Mesenchymal stem cell (in vitro differentiated cells and primary cell): ENCODE data around the gene VEGFA.

Experiments used
- DNase-seq: peaks from one replicate; pipeline ENCODE4 v3.0.0-alpha.2; 2013
- H2AFZ ChIP-seq: one replicate; pipeline ENCODE4 v1.6.1; 2013; ENCODE audit warnings: low read depth, mild to moderate bottlenecking, control low read depth, inconsistent platforms, low read length, moderate library complexity
- H2AK5ac ChIP-seq: 2 replicates; pipeline ENCODE4 v1.6.1; 2013; ENCODE audit warnings: low read length, moderate library complexity, mild to moderate bottlenecking, inconsistent platforms; ENCODE audit not compliant: severe bottlenecking
- H2BK120ac ChIP-seq: one replicate; pipeline ENCODE4 v1.6.1; 2013; ENCODE audit warnings: low read depth, mild to moderate bottlenecking, inconsistent platforms, low read length, moderate library complexity
- H2BK12ac ChIP-seq, 2 experiments: one replicate each; pipeline ENCODE4 v1.6.1; 2013; ENCODE audit warnings: inconsistent platforms in 2 of 2, low read length in 2 of 2, mild to moderate bottlenecking in 2 of 2, moderate library complexity in 2 of 2, control low read depth in 1 of 2
- H2BK15ac ChIP-seq: one replicate; pipeline ENCODE4 v1.6.1; 2013; ENCODE audit warnings: mild to moderate bottlenecking, low read depth, inconsistent platforms; ENCODE audit not compliant: poor library complexity, severe bottlenecking
- H2BK5ac ChIP-seq: 2 replicates; pipeline ENCODE4 v1.6.1; 2013; ENCODE audit warnings: low read depth, mild to moderate bottlenecking, low read length, control low read depth, inconsistent platforms; ENCODE audit not compliant: poor library complexity, severe bottlenecking
- H3K14ac ChIP-seq, 2 experiments: one replicate each; pipeline ENCODE4 v1.6.1; 2013; ENCODE audit warnings: inconsistent platforms in 2 of 2, low read length in 2 of 2, control low read depth in 1 of 2, mild to moderate bottlenecking in 1 of 2, moderate library complexity in 1 of 2
- H3K18ac ChIP-seq, 2 experiments: one replicate each; pipeline ENCODE4 v1.6.1; 2013; ENCODE audit warnings: inconsistent platforms in 2 of 2, low read length in 2 of 2, control low read depth in 1 of 2, low read depth in 1 of 2, mild to moderate bottlenecking in 1 of 2
- H3K23ac ChIP-seq, 2 experiments: one replicate each; pipeline ENCODE4 v1.6.1; 2013; ENCODE audit warnings: inconsistent platforms in 2 of 2, low read length in 2 of 2, mild to moderate bottlenecking in 2 of 2, moderate library complexity in 2 of 2, control low read depth in 1 of 2
- H3K27ac ChIP-seq: 2 replicates; pipeline ENCODE4 v1.5.1; 2013; ENCODE audit warnings: mild to moderate bottlenecking, moderate library complexity, low read length, control low read depth, inconsistent platforms; ENCODE audit not compliant: poor library complexity, severe bottlenecking
- H3K27me3 ChIP-seq, 2 experiments: 2 replicates each; pipeline versions ENCODE4 v1.6.1 to v1.7.0; 2013; ENCODE audit warnings: low read length in 2 of 2, mild to moderate bottlenecking in 2 of 2, moderate library complexity in 2 of 2, control low read depth in 1 of 2, inconsistent platforms in 1 of 2; ENCODE audit not compliant: control insufficient read depth in 1 of 2, insufficient read depth in 1 of 2
- H3K36me3 ChIP-seq, 2 experiments: 2 replicates each; pipeline versions ENCODE4 v1.6.1 to v1.7.0; 2013; ENCODE audit warnings: low read length in 2 of 2, control low read depth in 1 of 2, inconsistent platforms in 1 of 2, low read depth in 1 of 2, mild to moderate bottlenecking in 1 of 2; ENCODE audit not compliant: insufficient read depth in 2 of 2, control insufficient read depth in 1 of 2
- H3K4ac ChIP-seq, 2 experiments: one replicate each; pipeline ENCODE4 v1.6.1; 2013; ENCODE audit warnings: inconsistent platforms in 2 of 2, low read length in 2 of 2, mild to moderate bottlenecking in 2 of 2, moderate library complexity in 2 of 2, control low read depth in 1 of 2, low read depth in 1 of 2
- H3K4me1 ChIP-seq: 2 replicates; pipeline ENCODE4 v1.6.1; 2013; ENCODE audit warnings: low read depth, low read length, control low read depth; ENCODE audit not compliant: control insufficient read depth, insufficient read depth
- H3K4me2 ChIP-seq: 2 replicates; pipeline ENCODE4 v1.6.1; 2013; ENCODE audit warnings: low read length, mild to moderate bottlenecking, inconsistent platforms; ENCODE audit not compliant: poor library complexity, severe bottlenecking
- H3K4me3 ChIP-seq, 2 experiments: 2 replicates each; pipeline versions ENCODE4 v1.5.1 to v1.7.0; 2013; ENCODE audit warnings: low read length in 2 of 2, mild to moderate bottlenecking in 2 of 2, control low read depth in 1 of 2, low read depth in 1 of 2; ENCODE audit not compliant: insufficient read depth in 1 of 2
- H3K79me1 ChIP-seq: replicated peaks from 2 replicates; pipeline ENCODE4 v1.6.1; 2013; ENCODE audit warnings: mild to moderate bottlenecking, control low read depth, low read length, inconsistent platforms; ENCODE audit not compliant: poor library complexity, severe bottlenecking
- H3K9ac ChIP-seq: 2 replicates; pipeline ENCODE4 v1.7.0; 2013; ENCODE audit warnings: mild to moderate bottlenecking, low read length, moderate library complexity
- H3K9me3 ChIP-seq: 2 replicates; pipeline ENCODE4 v1.7.0; 2013; ENCODE audit warnings: mild to moderate bottlenecking, low read length; ENCODE audit not compliant: control insufficient read depth
- H4K8ac ChIP-seq: one replicate; pipeline ENCODE4 v1.6.1; 2013; ENCODE audit warnings: inconsistent platforms, mild to moderate bottlenecking, low read length, moderate library complexity
- H4K91ac ChIP-seq: one replicate; pipeline ENCODE4 v1.6.1; 2013; ENCODE audit warnings: mild to moderate bottlenecking, low read length, inconsistent platforms
- WGBS: methylation state at CpG from one replicate; pipeline ENCODE4 v1.1.7; 2013; ENCODE audit warnings: mixed read lengths; 5-methylcytosine and 5-hydroxymethylcytosine counted together

Gene VEGFA

GRCh38 chr6:43786664-43787329 is 16.8 kb downstream of the VEGFA start:
- H3K4me1 ChIP-seq = peaks cover 7% of the 10 kb centered on the region
- H2AK5ac ChIP-seq = no peak overlapping the region
- H3K18ac ChIP-seq = no peak overlapping the region
- H4K8ac ChIP-seq = no peak overlapping the region
- H3K4me2 ChIP-seq = no peak overlapping the region
- H2BK12ac ChIP-seq = no peak overlapping the region
- H3K14ac ChIP-seq = no peak overlapping the region
- H3K4ac ChIP-seq = no peak overlapping the region
- no peak overlapping the region for H4K91ac ChIP-seq
- no peak overlapping the region for H3K27ac ChIP-seq
- no peak overlapping the region for H3K4me3 ChIP-seq
- no peak overlapping the region for H2BK15ac ChIP-seq
- no peak overlapping the region for H2BK5ac ChIP-seq
- no peak for DNase-seq
- H3K9me3 ChIP-seq = no peaks in the 10 kb centered on the region
- no peaks in the 10 kb centered on the region for H3K27me3 ChIP-seq
- no peak overlapping the region for H2AFZ ChIP-seq
- H2BK120ac ChIP-seq = no peak overlapping the region
- peaks cover 45 to 52% of the 10 kb centered on the region in 2 experiments for H3K36me3 ChIP-seq
- no peak overlapping the region for H3K9ac ChIP-seq
- peaks cover 30% of the 10 kb centered on the region for H3K79me1 ChIP-seq
- H3K23ac ChIP-seq = no peak overlapping the region
- 90% methylated on average over 1 of the region's 1 CpG for WGBS

DNA sequence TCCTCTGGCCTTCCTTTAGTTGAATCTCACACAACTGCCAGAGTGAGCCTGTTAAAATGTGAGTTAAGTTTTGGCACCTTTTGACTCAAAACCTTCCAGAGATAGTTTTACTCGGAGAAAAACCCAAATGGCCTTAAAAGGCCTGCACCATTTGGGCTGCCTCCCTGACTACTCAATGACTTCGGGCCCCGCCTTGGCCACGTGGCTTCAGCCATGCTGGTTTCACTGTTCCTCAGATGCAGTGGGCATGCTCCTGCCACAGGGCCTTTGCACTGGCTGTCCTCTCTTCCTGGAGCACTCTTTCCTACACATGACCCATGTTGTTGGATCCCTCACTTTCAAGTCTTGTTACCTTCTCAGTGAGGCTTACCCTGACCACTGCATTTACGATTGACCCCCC is 18.3 kb downstream of the VEGFA start:
- Histone ChIP-seq H3K14ac (peak overlapping the region in 1 of 2 experiments; percentile 44), H2BK12ac (peak overlapping the region in 1 of 2 experiments; percentile 15), H4K8ac (no peak overlapping the region), H2BK15ac (no peak overlapping the region), H3K9me3 (no peaks in the 10 kb centered on the region), H3K27ac (no peak overlapping the region), H3K23ac (no peak overlapping the region), H2BK5ac (no peak overlapping the region), H4K91ac (peak overlapping the region; percentile 34), H3K18ac (no peak overlapping the region), H3K4ac (no peak overlapping the region), H3K27me3 (no peaks in the 10 kb centered on the region), H3K79me1 (peaks cover 17% of the 10 kb centered on the region), H3K4me3 (no peak overlapping the region), H2AFZ (no peak overlapping the region), H3K36me3 (peaks cover 30 to 37% of the 10 kb centered on the region in 2 experiments), H2BK120ac (no peak overlapping the region), H3K4me1 (no peaks in the 10 kb centered on the region), H2AK5ac (no peak overlapping the region), H3K4me2 (no peak overlapping the region), H3K9ac (no peak overlapping the region)
- 96% methylated on average over 4 of the region's 5 CpGs for WGBS
- DNase-seq = no peak

DNA sequence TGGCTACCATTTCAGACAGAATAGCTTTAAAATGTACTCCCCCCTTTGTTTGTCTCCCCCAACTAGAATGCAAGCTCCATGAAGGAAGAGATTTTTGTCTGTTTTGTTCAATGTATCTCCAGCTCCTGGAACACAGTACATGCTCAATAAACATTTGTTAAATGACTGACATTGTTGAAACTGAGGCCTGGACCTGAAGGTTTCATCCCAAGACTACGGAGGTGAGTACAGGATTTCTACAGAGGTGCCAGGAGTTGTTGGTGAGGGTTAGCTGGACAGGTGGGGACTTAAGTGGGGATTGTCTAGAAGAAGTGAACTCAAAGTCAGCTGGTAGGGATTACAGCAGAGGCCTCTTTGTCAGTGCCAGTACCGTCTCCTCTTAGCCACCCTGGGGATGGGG is 19.4 kb downstream of the VEGFA start:
- Histone ChIP-seq H2BK120ac (no peak overlapping the region), H2BK5ac (no peak overlapping the region), H3K79me1 (peaks cover 9% of the 10 kb centered on the region), H3K27me3 (no peaks in the 10 kb centered on the region), H3K23ac (no peak overlapping the region), H4K91ac (no peak overlapping the region), H3K9ac (peak overlapping the region; percentile 44), H4K8ac (no peak overlapping the region), H2BK12ac (no peak overlapping the region), H3K14ac (no peak overlapping the region), H2BK15ac (peak overlapping the region; percentile 36), H2AK5ac (no peak overlapping the region), H3K18ac (no peak overlapping the region), H3K9me3 (no peaks in the 10 kb centered on the region), H3K36me3 (peaks cover 20 to 26% of the 10 kb centered on the region in 2 experiments), H3K27ac (no peak overlapping the region), H3K4ac (no peak overlapping the region), H3K4me1 (no peaks in the 10 kb centered on the region), H2AFZ (no peak overlapping the region), H3K4me3 (no peak overlapping the region), H3K4me2 (no peak overlapping the region)
- no peak for DNase-seq
- WGBS = 99% methylated on average over 2 of the region's 2 CpGs

DNA sequence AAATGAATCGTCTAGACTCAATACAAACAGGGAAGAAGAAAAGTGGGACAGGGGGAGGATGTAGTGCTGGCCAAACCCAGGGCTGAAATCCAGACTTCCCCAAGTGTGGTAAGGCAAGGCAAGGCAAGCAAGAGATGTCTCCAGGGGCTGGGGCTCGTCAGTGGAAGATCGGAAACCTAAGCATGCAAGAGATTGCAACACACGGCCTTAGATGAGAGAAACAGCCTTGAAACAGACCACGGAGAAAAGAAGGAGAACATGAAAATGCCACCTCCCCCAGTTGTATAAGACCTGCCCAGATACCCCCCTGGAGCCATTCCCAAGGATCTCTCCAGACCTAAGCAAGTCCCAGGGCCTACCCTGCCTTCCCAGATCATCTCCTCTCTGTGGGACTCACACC is 20.0 kb downstream of the VEGFA start:
- no peak overlapping the region for H4K8ac ChIP-seq
- H2BK120ac ChIP-seq = peak overlapping the region; percentile 52
- peak overlapping the region; percentile 44 for H3K9ac ChIP-seq
- WGBS = 69% methylated on average over 5 of the region's 5 CpGs
- H2AK5ac ChIP-seq = no peak overlapping the region
- H2AFZ ChIP-seq = peak overlapping the region; percentile 57
- peak; percentile 88 for DNase-seq
- peak overlapping the region in 1 of 2 experiments; percentile 37 for H2BK12ac ChIP-seq
- no peak overlapping the region for H3K23ac ChIP-seq
- no peaks in the 10 kb centered on the region for H3K9me3 ChIP-seq
- H4K91ac ChIP-seq = peak overlapping the region; percentile 25
- H2BK5ac ChIP-seq = no peak overlapping the region
- no peak overlapping the region for H2BK15ac ChIP-seq
- peaks cover 15 to 21% of the 10 kb centered on the region in 2 experiments for H3K36me3 ChIP-seq
- H3K79me1 ChIP-seq = peaks cover 8% of the 10 kb centered on the region
- no peaks in the 10 kb centered on the region for H3K27me3 ChIP-seq
- no peak overlapping the region for H3K27ac ChIP-seq
- H3K4ac ChIP-seq = peak overlapping the region in 1 of 2 experiments; percentile 64
- no peaks in the 10 kb centered on the region for H3K4me1 ChIP-seq
- no peak overlapping the region for H3K4me3 ChIP-seq
- no peak overlapping the region for H3K4me2 ChIP-seq
- H3K18ac ChIP-seq = peak overlapping the region in 1 of 2 experiments; percentile 80
- H3K14ac ChIP-seq = no peak overlapping the region
